Memory B cell (primary cell): ENCODE results near the gene TBRG4.
A peak's percentile ranks its signal among the peaks of the same experiment; 100 is the strongest.

Experiments used
- ATAC-seq: fragments of 150-1000 bp; cut with Tn5 transposase; 2 replicates; pipeline ENCODE4 v1.10.0; 2021; ENCODE audit warnings: low read depth, mild to moderate bottlenecking, moderate library complexity
- DNase-seq, 2 donors: peaks; one replicate each; pipeline ENCODE4 v3.0.0; 2022; ENCODE audit warnings: low spot score in 2 of 2
- H3K27ac Mint-ChIP-seq: one replicate; pipeline ENCODE4 v1.8.0; 2022; ENCODE audit warnings: mild to moderate bottlenecking, moderate library complexity, mixed read lengths
- H3K27me3 Mint-ChIP-seq: one replicate; pipeline ENCODE4 v1.8.0; 2022; ENCODE audit warnings: mixed read lengths
- H3K36me3 Mint-ChIP-seq: one replicate; pipeline ENCODE4 v1.8.0; 2022; ENCODE audit warnings: mild to moderate bottlenecking, mixed read lengths
- H3K4me1 Mint-ChIP-seq: one replicate; pipeline ENCODE4 v1.8.0; 2022; ENCODE audit warnings: mixed read lengths
- H3K4me3 Mint-ChIP-seq: one replicate; pipeline ENCODE4 v1.8.0; 2022; ENCODE audit warnings: mild to moderate bottlenecking, moderate library complexity, mixed read lengths
- H3K9me3 Mint-ChIP-seq: one replicate; pipeline ENCODE4 v1.8.0; 2022; ENCODE audit warnings: mixed read lengths

Gene TBRG4

DNA sequence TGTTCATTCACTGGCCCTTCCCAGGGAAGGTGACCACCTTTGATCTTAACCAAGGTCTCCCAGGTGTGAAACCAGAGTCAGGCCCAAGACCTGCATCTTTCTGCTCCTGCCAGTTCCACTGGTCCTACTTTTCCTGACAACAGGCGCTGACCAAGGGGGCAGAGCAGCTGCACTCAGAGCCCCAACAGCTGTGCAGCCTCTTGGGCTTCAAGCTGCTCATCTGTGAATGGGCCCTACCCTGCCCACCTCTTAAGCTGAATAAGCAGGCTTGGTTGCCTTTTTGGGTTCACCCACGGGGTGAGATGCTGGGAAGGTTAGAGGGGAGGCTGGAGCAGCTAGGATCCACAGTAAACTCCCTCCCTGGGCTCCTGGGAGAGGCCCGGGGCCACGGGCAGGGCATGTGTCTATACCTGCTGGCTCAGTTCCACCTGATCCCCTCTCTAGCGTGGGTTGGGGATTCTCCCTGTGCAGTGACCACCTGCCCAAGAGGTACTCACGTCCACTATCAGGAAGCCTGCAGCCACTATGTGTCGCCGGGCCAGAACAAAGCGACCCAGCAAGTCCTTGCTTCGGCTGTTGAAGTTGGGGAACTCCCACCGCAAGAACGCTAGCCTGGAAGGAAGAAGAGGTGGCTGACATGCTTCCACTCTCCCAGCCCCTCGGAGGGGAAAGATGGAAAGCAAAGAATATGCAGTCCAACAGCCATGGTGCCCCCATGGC, 10.6 kb downstream of the TBRG4 start:
- Mint-ChIP-seq H3K27ac (no peak overlapping the region), H3K4me3 (no peak overlapping the region), H3K36me3 (peaks cover 10% of the 10 kb centered on the region), H3K27me3 (no peaks in the 10 kb centered on the region), H3K4me1 (no peaks in the 10 kb centered on the region), H3K9me3 (no peaks in the 10 kb centered on the region)
- DNase-seq (no peak), ATAC-seq (no peak)

DNA sequence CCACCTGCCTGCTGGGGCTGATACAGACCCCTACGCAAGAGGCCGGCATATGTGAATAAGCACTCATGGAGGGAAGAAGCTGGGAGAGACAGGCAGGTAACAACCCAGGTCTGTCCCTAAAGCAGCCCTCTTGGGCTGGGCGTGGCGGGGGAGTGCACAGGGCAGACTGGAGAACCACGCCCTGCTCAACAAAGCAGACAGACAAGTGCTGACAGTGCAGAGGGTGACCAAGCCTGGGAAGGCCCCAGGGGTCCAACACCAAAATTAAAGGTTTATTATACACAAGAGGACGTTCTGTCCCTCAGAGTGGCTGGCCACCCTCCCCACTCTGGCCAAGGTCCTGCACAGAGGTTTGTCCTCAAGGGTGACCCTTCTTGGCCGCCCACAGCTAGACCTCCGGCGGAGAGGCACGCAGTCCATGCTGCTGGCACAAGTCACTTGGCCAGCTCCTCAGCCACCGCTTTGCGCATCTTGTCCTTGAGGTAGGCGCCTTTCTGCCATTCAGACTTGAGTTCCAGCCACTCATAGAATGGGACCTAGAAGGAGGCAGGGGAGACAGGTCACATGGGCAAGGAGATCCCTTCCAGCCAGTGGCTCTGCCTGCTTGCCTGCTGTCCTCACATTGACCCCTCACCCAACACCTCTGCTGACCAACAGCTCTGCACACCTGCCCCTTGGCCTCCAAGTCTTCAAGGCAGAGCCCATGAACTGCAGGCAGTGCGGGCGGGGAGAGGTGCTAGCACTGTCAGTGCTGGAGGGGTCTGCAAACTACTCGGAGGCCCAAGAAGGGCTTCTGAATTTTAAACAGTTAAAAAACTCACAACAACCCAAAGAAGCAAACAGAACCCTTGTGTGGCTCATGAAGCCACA, 11.4 kb downstream of the TBRG4 start:
- Mint-ChIP-seq H3K9me3 (no peaks in the 10 kb centered on the region), H3K36me3 (peaks cover 10% of the 10 kb centered on the region), H3K27ac (no peak overlapping the region), H3K4me1 (no peaks in the 10 kb centered on the region), H3K27me3 (no peaks in the 10 kb centered on the region), H3K4me3 (no peak overlapping the region)
- DNase-seq (no peak), ATAC-seq (no peak)

DNA sequence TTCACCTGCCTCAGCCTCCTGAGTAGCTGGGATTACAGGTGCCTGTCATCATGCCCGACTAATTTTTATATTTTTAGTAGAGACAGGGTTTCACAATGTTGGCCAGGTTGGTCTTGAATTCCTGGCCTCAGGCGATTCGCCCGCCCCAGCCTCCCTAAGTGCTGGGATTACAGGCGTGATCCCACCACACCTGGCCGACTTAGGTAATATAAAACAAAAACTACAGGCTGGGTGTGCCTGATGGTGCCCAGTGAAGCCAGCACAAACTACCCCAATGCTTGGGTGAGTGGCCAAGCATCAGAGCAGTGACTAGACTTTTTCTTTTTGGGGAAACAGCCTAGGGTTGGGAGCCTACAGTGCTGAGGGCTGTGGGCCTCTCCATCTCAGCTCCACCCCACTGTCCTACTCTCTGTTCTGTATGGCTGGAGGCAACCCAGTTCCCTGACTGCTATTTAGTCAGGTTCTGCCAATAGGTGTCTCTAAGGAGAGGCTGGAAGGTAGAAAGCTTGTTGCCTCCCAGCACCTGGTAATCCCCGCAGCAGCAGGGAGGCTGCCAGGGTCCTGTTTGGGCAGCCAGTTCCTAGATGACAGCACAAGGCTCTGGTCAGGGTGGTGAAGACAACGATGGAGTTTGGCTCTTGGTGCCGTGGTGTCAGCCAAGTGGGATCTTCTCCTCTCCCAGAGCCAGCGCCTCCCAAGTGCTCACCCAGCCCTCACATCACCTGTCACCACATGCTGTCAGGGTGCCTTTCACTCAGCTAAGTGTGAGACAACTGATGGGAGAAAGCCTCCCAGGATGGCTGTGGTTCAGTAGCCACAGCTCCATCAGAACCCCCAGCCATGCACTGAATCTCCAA, 12.3 kb downstream of the TBRG4 start:
- DNase-seq (no peak), ATAC-seq (no peak)
- Mint-ChIP-seq H3K4me1 (no peaks in the 10 kb centered on the region), H3K27me3 (no peaks in the 10 kb centered on the region), H3K27ac (no peak overlapping the region), H3K36me3 (peaks cover 13% of the 10 kb centered on the region), H3K9me3 (peaks cover 3% of the 10 kb centered on the region), H3K4me3 (no peak overlapping the region)

DNA sequence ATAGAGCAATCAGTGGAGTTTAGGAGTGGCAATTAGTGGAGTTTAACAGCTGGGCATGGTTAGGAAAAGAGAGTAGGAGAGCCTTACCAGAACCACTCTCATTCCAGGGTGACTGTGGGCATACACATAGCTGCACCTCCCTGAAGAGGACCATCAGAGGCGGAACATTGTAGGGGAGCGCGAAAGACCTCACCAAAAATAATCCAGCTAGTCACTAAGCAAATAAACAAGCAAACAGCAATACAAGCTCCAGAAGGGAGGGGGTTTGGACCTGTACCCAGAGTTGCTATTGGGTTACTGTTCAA, 18.6 kb downstream of the TBRG4 start:
- DNase-seq (no peak), ATAC-seq (no peak)
- Mint-ChIP-seq H3K27me3 (peaks cover 5% of the 10 kb centered on the region), H3K4me3 (no peak overlapping the region), H3K27ac (no peak overlapping the region), H3K4me1 (no peaks in the 10 kb centered on the region), H3K36me3 (peaks cover 8% of the 10 kb centered on the region), H3K9me3 (peaks cover 6% of the 10 kb centered on the region)

DNA sequence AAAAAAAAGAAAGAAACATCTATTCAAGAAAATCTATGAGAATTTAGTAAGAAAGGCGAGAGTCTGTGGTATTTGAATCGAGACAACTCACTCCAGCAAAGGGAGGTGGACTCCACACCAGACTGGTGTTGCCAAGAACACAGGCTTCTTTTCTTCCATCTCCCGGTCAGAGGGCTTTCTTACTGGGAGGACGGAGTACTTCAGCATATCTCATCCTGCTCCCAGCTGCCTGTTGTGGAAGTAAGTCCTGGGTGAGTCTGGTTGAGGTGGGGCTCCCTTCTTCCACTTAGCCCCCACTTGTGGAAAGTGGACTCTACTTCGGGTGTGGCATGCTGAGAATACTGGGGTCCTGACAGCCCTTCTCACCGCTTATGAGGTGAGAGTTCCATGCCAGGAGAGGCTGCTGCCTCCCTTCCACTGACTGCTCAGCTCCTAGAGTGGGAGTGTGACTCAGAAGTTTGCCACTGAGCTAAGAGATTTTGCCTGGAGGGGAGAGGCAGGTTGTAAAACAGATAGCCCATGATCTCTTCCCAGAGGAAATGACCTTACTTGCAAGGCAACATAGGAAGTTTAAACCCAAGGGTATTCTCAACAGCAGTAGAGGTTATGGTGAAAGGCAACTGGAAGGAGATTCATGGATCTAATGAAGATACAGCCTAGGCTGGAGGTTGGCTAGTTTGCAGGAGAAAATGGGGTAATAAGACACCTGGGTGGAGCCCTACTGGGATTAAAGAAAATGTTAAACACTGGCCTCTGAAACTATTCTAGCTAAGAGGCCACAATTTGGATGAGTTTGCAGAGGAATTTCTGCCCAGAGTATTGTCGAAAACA, 19.2 kb downstream of the TBRG4 start:
- Mint-ChIP-seq H3K27ac (no peak overlapping the region), H3K9me3 (peaks cover 6% of the 10 kb centered on the region), H3K36me3 (peaks cover 8% of the 10 kb centered on the region), H3K27me3 (peaks cover 5% of the 10 kb centered on the region), H3K4me1 (no peaks in the 10 kb centered on the region), H3K4me3 (no peak overlapping the region)
- DNase-seq (no peak), ATAC-seq (no peak)

DNA sequence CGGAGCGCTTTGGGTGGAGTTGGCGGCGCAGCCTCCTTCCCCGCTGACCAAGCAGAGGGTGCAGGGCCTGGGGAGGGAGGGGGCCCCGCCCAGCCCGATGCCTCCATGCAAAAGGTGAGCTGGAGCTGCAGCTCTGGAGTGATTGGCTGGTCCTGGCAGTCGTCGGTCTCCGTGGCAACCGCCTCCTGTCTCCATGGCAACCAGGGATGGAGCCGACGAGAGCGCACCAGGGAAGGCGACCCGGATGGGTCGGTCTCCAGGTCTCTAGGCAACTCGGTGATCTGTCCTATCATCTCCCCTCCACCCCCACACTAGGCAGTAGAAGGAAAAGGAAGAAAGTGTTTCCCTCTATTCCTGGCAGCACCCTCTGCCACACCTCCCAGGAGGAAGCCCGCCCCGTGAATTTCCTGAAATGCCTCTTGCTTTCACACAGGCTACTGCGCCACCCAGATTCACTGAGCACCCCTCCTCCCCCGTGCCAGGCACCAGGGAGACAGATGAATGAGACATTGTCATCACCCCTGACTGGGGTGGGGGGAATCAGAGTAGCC, 22.1 kb downstream of the TBRG4 start:
- no peaks in the 10 kb centered on the region for H3K4me1 Mint-ChIP-seq
- H3K27ac Mint-ChIP-seq = no peak overlapping the region
- H3K4me3 Mint-ChIP-seq = peak overlapping the region; percentile 68
- DNase-seq (peak; percentile 25 to 47), ATAC-seq (peak; percentile 65)
- H3K36me3 Mint-ChIP-seq = peaks cover 2% of the 10 kb centered on the region
- H3K27me3 Mint-ChIP-seq = peaks cover 5% of the 10 kb centered on the region
- H3K9me3 Mint-ChIP-seq = peaks cover 3% of the 10 kb centered on the region

DNA sequence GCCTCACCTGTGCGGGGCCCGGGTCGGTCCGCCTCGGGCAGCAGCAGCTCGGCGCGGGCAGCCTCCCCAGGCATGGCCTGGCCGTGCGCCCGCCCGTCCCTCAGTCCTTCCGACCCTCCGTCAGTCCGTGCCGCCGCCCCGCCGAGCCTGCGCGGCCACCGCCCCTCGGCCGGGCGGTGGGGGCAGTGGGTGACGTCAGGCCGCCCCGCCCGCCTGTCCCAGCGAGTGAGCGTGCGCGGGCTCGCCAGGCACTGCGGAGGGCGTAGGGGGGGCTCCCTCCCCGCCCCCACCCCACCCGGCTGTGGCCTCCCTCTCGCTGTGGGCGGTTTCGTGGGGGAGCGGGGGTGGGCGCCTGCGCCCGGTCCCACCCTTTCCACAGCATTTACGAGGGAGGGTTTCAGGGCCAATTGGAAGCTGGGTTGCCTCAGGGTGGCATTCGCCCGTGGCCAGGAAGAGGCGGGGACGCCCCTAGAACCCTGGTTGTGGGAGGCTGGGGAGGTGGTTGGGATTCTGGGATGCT, 22.6 kb downstream of the TBRG4 start, which contains the start of gene NACAD:
TSS of gene NACAD (minus strand) at position 149 of the 520 bp plus-strand sequence. CDS start at position 74, 75 bp downstream.
- Mint-ChIP-seq H3K27ac (no peak within 1 kb of the TSS), H3K27me3 (peaks cover 5% of the 10 kb centered on the region), H3K36me3 (peaks cover 2% of the 10 kb centered on the region), H3K9me3 (peaks cover 3% of the 10 kb centered on the region), H3K4me1 (no peaks in the 10 kb centered on the region), H3K4me3 (peak within 1 kb of the TSS; percentile 68)
- DNase-seq (peak in 1 of 2 donors; percentile 25), ATAC-seq (peak; percentile 67)

DNA sequence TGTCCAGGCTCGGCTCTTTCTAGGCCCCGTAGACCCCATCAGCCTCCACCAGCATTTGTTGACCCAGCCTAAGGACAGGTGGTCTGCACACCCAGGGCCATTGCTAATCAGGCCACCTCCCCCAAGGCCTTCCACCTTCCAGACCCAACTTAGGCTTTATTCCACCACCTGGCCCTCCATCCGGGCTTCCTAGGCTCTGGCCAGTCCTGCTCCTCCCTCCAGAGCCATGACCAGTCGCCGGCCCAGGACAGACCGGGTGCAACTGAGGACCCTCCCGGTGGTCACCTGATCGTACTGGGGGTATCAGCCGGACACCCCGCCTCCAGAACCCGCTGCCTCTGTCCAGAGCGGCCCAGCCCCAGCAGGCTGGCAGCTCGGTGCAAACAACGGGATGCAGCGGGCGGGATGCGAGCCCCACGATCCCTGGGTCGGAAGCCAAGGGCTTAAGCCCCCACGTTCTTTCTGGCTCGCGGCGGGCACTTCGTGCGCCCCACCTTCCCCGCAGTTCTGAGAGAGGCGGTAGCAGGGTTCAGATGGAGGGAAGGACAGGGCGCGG, 23.3 kb downstream of the TBRG4 start:
- ATAC-seq = no peak
- H3K27ac Mint-ChIP-seq = no peak overlapping the region
- no peak for DNase-seq

DNA sequence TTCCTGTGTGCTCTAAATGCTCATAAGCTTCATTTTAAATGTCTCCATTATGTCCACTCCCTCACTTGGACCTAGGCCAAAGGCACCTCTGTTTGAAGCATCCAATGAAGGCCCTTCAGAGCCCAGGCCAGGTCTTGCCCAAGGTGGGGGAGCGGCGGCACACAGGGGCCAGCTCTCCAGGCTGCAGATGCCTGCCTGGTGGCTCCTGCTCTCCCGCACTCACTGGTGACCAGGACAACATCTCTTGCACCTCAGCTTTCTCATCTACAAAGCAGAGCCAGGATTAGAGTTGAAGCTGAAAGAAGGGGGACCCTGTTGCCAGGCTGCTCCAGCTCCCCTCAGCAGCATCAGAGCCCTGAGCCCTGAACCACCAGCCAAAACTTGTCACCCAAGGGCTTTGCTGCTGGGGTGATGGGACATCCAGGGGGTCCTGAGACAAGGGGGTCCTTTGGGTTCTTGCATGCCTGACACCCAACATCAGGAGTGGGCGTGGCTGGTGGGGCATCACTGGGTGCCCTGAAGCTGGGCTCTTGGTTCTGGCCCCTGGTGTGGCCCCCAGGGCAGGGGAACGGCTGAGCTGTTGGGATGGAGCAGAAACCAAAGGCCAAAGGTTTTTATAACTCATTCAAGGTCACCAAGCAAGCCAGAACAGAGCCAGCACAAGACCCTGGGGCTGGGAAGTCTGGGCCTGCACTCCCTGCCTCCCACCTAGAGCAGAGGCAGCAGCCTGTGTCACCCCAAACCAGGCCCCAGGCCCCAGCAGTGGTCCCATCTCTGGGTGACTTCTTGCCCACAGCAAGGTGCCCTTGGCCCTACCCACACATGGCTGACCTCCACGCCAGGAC, 24.0 kb downstream of the TBRG4 start:
- Mint-ChIP-seq H3K4me1 (no peaks in the 10 kb centered on the region), H3K27ac (no peak overlapping the region), H3K9me3 (no peaks in the 10 kb centered on the region), H3K27me3 (peaks cover 5% of the 10 kb centered on the region), H3K4me3 (peak overlapping the region; percentile 62), H3K36me3 (no peaks in the 10 kb centered on the region)
- DNase-seq = no peak
- no peak for ATAC-seq

More for the DNA sequence above, 23.3 kb downstream of the TBRG4 start:
- Mint-ChIP-seq H3K27me3 (peaks cover 5% of the 10 kb centered on the region), H3K4me3 (peak overlapping the region; percentile 62), H3K36me3 (no peaks in the 10 kb centered on the region), H3K9me3 (no peaks in the 10 kb centered on the region), H3K4me1 (no peaks in the 10 kb centered on the region)

DNA sequence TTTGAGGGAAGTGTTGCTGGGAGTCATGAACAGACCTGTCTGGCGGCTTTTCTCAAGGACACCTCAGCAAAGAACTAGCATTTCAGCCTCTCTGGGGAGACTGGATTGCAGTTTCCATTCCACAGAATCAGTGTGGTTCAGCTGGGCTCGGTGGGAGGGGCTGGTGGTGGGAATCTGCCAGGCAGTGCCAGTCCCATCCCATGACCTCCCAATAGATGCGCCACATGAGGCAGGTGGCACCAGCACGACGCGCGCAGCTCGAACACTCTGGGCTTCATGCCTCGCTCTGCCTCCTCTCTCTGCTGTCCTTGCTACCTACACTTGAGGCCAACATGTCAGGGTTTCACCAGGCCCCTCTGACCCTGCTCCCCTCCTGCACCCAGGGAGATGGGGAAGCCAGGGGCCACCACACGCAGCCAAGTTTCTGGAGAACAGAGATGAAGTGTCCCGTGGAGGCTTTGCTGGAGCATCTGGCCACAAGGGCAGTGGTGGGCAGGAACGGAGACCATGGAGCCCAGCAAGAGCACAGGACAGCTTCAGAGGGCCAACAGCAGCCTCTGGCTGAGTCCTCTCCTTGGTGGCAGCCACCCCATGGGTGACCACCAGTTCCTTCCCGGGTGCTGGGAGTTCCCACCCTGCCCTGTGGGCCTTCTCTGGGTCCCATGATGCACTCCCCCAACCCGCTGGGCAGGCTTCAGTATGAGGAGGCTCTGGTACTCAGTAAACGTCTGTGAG, 25.0 kb downstream of the TBRG4 start:
- ATAC-seq = no peak
- no peak overlapping the region for H3K27ac Mint-ChIP-seq
- H3K9me3 Mint-ChIP-seq = no peaks in the 10 kb centered on the region
- no peak for DNase-seq
- peaks cover 5% of the 10 kb centered on the region for H3K27me3 Mint-ChIP-seq
- H3K4me1 Mint-ChIP-seq = no peaks in the 10 kb centered on the region
- H3K4me3 Mint-ChIP-seq = no peak overlapping the region
- H3K36me3 Mint-ChIP-seq = no peaks in the 10 kb centered on the region

DNA sequence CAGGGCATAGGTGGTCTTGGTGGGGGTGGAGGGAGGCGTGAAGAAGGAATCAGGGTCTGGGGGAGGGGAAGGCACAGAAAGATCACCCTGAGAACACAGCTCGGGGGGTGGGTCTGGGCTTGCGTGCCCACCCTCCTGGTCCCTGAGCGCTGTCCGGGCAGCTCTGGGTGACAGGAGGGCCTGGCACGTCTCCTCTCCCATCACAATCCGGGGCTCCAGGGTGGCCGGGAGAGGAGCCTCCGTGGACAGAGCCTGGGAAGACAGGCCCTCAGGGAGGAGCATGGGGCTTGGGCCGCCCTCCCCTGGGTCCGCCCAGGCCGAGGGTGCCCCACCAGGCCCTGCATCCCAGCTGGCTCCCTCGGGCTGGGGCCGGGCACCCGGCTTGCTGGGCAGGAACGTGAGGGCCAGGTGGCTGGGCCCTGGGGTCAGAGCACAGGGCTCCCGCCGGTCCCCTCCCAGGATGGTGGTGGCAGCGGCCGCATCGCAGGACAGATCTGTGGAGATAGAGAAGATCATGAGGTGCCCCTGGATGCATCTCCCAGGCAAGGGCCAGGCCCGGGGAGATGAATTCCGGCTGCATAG, 25.8 kb downstream of the TBRG4 start:
- H3K36me3 Mint-ChIP-seq = no peaks in the 10 kb centered on the region
- no peaks in the 10 kb centered on the region for H3K9me3 Mint-ChIP-seq
- no peak overlapping the region for H3K4me3 Mint-ChIP-seq
- ATAC-seq (no peak), DNase-seq (no peak)
- no peaks in the 10 kb centered on the region for H3K4me1 Mint-ChIP-seq
- H3K27me3 Mint-ChIP-seq = peaks cover 5% of the 10 kb centered on the region
- no peak overlapping the region for H3K27ac Mint-ChIP-seq
